HG02588 (cell line): Measurements from ENCODE around the gene NR0B2.
A peak's percentile ranks its signal among the peaks of the same experiment; 100 is the strongest.

Source experiments
- ATAC-seq: cut with Tn5 transposase; IDR thresholded peaks from one replicate; pipeline ENCODE4 v1.9.1; 2021; ENCODE audit warnings: mild to moderate bottlenecking, moderate library complexity; ENCODE audit not compliant: unreplicated experiment

NR0B2 gene

DNA sequence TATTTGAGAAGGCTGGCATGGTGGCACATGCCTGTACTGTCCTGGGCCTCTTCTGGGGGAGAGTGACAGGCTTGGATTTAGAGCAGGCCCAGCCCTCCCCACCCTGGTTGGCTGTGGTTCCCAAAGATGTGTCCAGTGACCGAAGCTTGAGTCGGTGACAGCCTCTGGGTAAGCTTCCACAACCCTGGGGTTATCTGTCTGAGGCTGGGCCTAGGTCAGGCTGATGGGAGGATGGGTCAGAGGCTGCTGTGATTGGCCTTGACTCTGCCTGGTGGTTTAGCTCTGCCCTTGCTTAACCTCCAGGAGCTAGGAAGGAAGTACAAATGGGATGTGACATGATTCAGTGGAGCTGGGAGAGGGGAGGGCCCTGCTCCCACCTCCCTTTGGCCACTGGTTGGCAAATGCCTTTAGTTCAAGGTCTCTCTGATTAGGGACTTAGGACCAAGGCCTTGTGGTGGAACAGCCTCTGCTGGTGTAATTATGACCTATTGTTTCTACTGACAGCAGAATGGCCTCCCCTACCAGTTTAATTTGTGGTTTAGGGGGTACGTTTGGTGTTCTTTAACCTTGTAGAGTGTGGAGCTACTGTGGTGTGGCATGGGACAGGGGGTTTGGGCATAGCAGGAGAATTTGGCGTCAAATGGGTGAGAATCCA lies 24.4 kb upstream of the NR0B2 start:
- no peak for ATAC-seq

DNA sequence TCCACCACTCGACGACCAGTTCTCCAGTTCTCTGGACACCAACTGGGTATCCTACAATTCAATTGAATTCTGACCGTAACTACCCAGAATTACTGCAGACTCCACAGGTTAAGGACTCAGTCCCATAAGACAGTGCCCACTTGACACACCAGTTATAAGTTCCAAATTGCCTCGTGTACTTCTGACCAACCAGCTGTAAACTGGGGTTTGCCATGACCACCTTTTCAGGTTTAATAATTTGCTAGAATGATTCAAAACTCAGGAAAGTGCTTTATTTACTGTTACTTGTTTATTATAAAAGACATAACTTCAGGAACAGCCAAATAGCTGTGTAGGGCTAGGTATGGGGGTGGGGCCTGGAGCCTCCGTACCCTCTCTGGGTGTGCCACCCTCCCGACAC lies 23.0 kb upstream of the NR0B2 start:
- ATAC-seq, result no peak

DNA sequence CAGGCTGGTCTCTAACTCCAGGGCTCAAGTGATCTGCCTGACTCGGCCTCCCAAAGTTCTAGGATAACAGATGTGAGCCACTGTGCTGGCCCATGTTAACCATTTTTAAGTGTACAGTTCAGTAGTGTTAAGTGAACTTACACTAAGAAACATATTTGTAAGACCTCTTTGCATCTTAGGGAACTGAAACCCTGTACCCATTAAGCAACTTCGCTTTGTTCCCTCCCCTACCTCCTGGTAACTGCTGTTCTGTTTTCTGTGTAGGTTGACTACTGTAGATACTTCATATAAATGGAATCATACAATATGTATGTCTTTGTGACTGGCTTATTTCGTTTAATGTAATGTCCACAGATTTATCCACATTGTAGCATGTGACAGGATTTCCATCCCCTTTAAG lies 18.8 kb upstream of the NR0B2 start:
- no peak for ATAC-seq

DNA sequence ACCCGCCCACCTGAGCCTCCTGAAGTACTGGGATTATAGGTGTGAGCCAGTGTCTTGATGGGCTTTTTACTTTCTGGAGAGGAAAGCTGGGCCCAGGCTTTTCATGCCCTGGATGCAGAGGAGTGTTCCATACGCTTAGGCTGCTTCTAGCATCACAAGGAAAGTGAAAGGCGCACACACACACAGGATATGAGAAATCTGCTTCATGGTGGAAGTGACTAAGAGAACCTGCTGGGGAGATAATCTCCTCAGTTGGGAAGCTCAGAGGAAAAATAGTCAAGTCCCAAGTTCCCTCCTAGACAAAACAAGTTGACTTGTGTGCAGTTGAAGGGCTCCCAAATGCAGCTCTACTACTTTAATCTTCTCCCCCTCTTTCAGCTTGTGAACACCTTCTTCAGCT lies 9.9 kb upstream of the NR0B2 start:
- ATAC-seq, result no peak

DNA sequence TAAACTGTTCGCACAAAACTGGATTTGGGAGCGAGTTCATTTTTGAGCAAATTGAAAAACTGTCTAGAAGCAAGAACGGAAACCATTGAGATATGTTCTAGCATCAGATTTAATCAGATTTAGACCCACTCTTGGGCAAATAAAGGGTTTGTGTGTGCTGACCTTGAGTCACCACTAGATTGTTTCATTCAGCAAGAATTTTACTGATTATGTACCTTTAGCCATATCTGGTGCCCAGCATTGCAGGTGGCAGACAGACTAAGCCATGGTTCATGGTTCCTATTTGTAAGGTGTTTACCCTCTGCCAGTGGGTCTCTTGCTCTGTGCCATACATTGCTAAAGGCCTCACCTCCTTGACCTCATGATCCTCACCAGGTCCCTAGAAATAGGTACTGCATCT lies 9.1 kb upstream of the NR0B2 start:
- ATAC-seq, result no peak

DNA sequence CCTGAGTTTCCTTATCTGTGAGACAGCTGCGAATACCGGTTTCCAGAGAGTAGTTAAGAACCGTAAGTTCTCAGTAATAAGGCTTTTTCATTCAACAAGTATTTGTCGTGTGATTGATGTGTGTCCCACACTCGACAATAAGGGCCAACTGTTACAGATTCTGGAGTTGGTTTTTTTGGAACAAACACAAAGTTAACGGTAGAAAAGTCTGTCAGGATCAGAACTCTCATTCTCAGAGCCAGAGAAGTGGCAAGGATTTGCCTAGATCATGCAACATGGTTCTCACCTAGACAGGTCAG lies 8.6 kb upstream of the NR0B2 start:
- no peak for ATAC-seq

DNA sequence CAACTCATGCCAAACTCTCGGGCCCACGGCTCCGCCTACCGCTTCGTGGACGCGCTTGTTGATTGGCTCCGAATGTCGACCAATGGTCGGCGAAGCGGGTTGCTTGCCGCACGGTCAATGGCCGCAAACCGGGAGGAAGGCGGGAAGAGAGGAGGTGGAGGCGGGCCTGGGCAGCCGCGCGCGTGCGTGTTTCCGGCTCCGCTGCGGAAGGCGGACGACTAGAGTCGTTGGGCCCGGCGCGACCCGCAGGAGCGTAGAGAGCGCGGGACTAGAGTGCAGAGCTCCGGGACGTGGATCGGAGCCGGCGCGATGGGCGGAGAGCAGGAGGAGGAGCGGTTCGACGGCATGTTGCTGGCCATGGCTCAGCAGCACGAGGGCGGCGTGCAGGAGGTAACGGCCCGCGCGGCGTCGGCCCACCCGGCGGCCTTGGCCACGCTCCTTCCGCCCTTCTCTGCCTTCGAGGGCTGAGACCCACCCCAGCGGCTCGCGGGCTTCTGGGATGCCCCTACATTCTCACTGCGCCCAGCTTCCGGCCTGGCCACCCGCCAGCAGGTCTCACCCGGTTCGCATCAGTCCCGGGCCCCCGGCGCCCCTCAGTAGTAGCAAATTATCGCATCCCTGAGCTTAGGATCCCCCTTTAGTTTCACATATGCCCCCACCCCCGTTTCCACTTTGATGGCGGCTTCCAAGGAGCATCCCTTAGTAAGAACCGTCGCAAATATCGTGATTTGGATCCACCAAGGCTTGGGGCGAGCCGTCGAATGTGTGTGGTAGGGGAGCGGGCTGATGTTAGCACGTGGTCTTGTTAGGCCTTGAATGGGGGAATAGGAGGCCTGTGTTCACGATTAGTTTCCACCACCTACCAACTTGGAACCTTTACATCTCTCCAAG lies 8.0 kb upstream of the NR0B2 start, which contains the start of gene NUDC:
NUDC (plus strand) TSS at position 204 of the 891 bp plus-strand sequence; CDS start at position 310, 106 bp downstream.
- ATAC-seq, result peak; percentile 91

DNA sequence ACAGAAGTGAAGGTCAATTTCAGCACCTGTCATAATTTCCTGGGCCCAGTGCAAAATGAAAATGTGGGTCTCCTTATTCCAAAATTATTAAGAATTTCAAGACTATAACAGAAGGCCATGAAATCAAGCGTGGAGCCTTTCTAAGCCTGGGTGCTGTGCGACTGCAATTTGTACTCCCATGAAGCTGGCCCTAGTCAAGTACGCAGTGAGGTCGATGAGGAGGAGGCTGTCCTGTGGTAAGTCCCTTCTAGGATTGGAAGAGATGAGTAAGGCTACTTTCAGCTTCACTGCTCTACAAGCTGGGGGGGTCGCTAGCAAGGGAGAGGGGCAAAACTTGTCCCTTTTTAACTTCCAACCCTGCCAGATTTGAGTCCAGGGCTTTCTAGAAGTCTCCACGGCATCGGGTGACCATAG lies 7.4 kb upstream of the NR0B2 start:
- ATAC-seq, result peak; percentile 12

DNA sequence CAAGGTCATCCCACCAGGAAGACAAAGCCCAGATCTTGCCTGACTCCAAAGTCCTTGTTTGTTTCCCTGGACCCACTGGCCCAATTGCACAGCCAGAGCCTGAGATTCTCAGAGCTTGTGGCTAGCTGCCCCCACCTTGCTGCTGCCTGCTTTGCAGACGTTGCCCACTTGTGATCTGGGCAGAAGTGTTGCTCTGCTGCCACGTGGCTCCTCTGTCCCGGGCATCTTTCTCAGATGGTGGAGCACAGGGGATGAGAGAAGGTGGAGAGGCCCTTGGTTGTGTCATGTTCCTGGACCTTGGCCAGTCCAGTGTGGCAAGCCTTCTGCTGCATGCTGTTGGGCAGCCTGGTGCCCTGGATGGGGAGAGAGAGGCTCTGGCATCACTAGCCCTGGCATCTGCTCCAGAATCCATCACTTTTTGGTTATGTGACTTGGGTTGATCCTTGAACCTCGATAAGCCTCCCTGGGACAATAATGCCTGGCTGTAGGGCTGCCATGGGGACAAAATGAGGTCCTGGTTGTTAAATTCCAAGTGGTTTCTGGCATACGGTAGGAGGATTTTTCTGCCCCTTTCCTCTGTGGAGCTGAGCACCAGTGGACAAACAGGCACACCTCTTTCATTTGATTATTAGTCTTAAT lies 1.5 kb upstream of the NR0B2 start:
- ATAC-seq, result no peak

DNA sequence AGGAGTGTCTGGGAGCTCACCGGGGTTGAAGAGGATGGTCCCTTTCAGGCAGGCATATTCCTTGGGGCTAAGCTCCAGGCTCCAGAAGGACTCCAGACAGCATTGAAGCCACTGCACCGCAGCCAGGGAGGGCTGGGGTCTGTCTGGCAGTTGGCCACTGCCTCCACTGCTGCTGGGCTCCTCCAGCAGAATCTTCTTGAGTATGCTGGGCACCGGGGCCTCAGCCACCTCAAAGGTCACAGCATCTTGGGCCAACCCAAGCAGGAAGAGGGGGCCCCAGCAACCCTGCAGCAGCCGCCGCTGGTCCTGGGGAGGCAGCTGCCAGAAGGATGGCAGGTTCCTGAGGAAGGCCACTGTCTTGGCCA lies 404 bp downstream of the NR0B2 start:
- no peak for ATAC-seq

DNA sequence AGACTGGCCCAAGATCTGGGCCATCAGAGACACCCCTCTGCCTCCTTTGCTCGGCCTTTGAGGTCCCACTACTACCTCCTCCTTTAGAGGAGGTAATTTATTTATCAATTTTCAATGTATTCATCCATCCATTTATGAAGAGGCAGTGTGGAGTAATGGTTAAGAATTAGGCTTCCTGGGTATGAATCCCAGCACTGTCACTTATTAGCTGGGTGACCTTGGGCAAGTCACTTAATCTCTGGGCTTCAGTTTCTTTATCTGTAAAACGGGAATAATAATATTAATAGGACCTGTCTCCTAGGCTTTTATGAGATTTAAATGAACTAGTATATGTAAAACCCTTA lies 1.7 kb downstream of the NR0B2 start:
- no peak for ATAC-seq

DNA sequence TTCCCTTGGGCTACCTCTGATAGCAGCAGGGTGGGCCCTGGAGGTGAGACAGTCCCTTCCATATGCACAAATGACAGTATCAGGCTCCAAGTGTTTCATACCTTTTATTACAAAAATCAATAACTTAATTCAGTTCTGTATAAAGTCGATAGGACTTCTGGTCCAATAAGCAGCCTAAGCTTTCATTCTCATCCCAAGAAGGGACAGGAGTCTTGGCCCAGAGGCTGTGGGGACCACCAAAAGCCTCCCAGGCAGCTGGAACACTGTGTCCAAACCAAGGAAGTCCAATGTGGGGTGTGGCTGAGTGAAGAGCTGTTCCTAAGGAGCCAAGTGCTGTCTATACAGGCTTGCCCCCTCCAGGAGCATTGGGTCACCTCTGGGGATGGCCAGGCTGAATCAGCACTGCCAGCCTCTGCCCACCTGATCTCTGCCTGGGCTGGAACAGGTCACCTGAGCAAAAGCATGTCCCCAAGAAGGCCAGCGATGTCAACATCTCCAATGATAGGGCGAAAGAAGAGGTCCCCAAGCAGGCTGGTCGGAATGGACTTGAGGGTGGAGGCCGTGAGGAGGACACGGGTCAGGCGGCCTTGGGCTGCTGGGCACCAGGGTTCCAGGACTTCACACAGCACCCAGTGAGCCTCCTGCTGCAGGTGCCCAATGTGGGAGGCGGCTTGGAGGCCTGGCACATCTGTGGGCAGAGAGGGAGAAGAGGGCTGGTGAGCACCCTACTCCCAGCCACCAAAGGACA lies 2.2 kb downstream of the NR0B2 start:
- ATAC-seq, result no peak

DNA sequence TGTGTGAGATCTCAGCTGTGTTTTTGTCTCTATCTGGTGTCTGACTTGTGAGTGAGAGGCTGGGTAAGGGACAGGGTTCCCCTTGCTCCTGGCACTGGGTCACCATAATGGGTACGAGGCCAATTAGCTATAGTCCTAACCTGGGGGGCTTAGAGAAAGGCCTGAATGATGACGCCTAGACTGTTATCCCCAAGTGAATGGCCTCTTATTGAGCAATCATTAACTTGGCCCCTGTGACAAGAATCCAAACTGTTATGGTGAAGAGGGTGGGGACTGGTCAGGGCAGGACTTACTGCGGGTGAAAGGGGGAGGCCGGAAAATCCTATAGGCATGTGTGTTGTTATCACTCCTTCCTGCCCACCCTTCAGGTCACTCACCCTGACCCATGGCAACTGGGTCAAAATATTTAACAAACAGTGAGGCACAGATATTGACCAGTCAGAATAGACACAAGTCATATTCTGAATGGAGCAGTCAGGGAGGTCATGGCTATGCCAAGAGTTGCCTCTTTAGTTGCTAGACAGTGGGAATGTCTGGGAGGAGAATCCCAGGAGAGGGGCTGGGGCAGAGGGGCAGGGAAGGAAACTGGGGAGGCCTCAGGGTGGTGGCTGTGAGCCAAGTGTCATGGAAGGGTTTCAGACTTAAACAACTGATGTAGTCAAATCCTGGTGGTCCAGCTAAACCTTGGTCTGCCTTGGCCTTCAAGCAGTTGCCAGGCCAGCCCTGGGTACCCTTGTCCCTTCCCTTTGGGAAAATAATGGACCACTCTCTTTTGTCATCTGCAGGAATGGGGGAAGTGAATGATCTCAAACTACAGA lies 3.2 kb downstream of the NR0B2 start:
- ATAC-seq, result no peak

DNA sequence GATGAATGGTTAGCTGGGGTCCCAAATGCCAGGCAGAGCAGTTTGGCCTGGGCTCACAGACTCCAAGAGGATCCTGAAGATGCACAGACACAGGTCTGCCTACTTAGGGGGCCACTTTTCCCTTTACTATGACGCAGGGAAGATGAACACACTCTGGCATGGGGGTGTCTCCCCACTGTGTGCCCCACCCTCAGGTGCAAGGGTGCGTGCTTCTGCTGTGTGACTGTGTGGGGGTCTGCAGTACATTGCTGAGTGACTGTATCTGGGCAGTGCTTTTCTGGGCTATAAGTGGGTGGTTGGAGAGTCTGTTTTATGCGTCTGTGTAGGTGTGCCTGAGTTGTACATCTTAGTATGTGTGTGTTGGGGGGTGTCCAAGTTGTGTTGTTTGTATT lies 3.8 kb downstream of the NR0B2 start:
- no peak for ATAC-seq

DNA sequence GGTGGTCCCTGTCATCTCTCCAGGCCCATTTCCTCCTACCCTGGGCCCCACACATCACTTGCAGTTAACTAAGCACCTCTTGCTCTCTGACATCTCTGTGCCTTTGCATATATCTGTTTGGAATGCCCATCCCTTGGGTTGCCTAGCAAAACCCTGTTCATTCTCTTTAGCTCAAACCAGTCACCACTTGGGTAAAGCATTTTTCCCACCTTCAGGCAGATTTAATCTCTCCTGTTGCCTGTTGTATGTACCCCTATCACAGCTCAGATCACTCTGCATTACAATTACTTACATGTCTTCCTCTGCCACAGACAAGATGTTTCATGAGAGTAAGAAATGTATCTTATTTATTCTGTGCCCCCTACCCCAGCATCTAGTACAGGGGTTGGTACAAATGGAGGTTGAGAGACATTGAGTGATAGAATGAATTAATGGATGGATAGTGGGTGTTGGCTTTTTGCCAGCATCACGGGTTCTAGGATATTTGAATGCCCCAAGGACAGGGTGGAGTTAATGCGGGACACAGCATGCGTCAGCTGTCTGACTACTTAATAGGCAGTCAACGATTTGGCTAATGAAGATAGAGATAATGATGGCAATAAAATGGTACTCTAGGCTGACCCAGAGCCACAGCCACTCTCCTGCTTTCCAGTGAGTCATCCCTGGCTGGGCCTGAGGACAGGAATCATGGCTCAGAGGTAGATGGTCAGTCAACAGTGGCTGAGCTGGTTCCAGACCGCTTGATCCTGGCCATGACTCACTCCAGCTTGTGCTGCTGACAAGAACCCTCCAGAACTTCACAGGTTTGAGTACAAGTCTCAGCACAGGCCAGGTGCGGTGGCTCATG lies 6.5 kb downstream of the NR0B2 start:
- ATAC-seq, result no peak

DNA sequence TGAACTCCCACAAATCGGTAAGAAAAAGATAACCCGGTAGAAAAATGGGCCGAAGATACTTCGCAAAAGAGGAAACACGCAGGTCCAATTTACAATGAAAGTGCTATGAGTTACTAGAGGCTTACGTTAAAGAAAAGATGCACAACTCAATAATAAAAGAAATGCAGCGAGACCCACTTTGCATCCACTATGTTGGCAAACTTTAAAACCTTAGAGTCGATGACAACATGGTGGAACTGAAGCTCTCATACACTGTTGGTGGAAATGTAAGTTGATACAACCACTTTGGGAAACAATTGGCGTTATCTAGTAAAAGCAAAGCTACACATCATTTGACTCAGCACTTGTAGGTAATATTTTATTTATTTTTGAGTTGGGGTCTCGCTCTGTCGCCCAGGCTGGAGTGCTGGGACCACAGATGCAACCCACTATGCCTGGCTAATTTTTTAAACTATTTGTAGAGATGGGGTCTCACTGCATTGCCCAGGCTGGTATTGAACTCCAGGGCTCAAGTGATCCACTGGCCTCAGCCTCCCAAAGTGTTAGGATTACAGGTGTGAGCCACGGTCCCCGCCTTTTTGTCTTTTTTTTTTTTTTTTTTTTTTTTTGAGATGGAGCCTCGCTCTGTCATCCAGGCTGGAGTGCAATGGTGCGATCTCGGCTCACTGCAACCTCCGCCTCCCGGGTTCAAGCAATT lies 12.8 kb downstream of the NR0B2 start:
- no peak for ATAC-seq

DNA sequence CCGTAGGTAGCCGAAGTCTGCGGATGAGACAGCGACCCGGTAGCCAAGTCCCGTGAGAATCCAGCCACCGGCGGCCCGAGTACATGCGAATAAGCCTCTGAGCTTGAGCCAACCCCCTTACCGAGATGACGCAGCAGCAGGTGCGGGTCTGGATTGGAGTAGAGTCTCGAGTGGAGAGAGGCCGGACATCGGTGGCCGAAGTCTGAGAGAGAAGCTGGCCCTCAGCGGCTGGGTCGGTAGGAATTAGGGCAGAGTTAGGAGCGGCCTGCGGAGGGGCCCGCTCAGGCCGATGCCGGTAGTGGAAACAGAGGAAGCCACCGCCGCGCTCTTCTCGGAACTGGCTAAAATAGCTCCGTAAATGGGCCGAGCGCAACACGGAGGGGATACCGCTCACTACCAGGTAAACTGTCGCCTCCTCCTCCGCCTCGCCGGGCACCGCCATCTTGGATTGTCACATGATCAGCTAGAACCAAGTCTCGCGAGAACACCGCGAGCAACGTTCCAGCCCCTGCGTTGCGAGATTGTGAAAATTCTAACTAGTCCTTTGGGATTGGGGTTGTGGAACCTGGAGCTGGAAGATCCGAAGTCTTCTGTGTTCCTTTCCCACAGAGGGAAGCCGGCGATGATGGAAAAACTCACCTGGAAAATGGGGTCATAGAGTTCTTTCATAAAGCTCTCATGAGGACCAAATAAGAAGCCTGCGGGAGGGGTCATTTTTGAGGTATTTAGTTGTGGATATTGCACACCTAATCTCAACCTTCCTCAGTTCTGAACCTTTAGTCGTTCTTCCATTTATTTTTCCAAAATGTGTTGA lies 13.6 kb downstream of the NR0B2 start, which contains the start of gene GPATCH3:
GPATCH3 (minus strand) TSS at position 467 of the 814 bp plus-strand sequence; CDS start at position 442, 25 bp downstream.
- ATAC-seq, result peak; percentile 60

DNA sequence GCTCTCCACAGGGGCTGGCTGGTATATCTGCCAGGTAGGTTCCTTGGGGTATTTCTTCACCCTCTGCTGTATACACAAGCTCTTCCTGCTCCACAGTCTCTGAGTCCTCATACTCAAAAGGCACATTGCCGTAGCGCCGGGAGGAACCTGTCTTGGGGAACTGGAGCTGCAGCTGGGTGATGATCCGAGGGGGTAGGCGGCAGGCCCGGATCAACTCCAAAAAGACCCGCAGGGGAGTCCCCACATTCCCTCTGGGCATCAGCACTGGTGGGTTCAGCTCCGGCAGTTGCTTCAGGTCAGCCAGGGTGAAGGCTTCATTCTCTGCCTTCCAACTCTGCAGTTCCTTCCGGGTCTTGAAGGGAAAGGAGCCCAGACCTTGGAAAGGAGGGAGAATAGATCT lies 16.4 kb downstream of the NR0B2 start:
- no peak for ATAC-seq
